B cell (primary cell): ENCODE results near the gene AGXT. TPM values are rescaled to one million over a fixed set of nuclear protein-coding genes. Genes with fewer than 3 reads are reported as not detected.

Experiments
- ATAC-seq: fragments of 200-7000 bp; cut with Tn5 transposase; one replicate; pipeline ENCODE4 v1.10.0; 2021; ENCODE audit warnings: low read depth, mild to moderate bottlenecking, moderate number of reproducible peaks, moderate library complexity
- CTCF ChIA-PET: fragments of 350-600 bp; sonication (Branson Sonifier 250); formaldehyde crosslinking; loops from one replicate; lab custom pipeline; 2021; ENCODE audit warnings: antibody characterized with exemption, inconsistent platforms; lab: Charles Lee
- POLR2A ChIA-PET: fragments of 350-600 bp; sonication (Branson Sonifier 250); formaldehyde crosslinking; loops from one replicate; lab custom pipeline; 2021; ENCODE audit warnings: antibody characterized with exemption; lab: Charles Lee
- DNase-seq: peaks from one replicate; pipeline ENCODE4 v3.0.0; 2013
- H2AFZ ChIP-seq: 2 replicates; pipeline ENCODE4 v1.6.1; 2012; ENCODE audit warnings: mild to moderate bottlenecking, low read depth, low read length; ENCODE audit not compliant: insufficient read depth, poor library complexity, severe bottlenecking
- H3K27ac ChIP-seq, 2 donors: 1 replicate in 1 of 2; 2 replicates in 1 of 2; pipeline ENCODE4 v1.5.1; 2012 to 2013; ENCODE audit warnings: low read length in 2 of 2, mild to moderate bottlenecking in 2 of 2, moderate library complexity in 1 of 2
- H3K27me3 ChIP-seq, 4 experiments: fragments of 200-600 bp in 1 of 4; sonication (generic) in 1 of 4; replicated peaks in 1 of 4; 1 replicate in 2 of 4; 2 replicates in 2 of 4; pipeline versions ENCODE4 v1.6.1 to v1.7.0; 2013 to 2016; ENCODE audit warnings: low read length in 3 of 4, mild to moderate bottlenecking in 2 of 4, mixed read lengths in 1 of 4, moderate library complexity in 1 of 4; ENCODE audit not compliant: insufficient read depth in 4 of 4, control insufficient read depth in 3 of 4; ENCODE audit errors: control extremely low read depth in 1 of 4
- H3K36me3 ChIP-seq, 2 experiments: replicated peaks in 1 of 2; 1 replicate in 1 of 2; 2 replicates in 1 of 2; pipeline versions ENCODE4 v1.6.1 to v1.7.1; 2013; ENCODE audit warnings: low read length in 1 of 2; ENCODE audit not compliant: insufficient read depth in 2 of 2, control insufficient read depth in 1 of 2; ENCODE audit errors: control extremely low read depth in 1 of 2, extremely low read depth in 1 of 2
- H3K4me1 ChIP-seq, 2 donors: fragments of 200-600 bp in 1 of 2; sonication (generic) in 1 of 2; 1 replicate in 1 of 2; 2 replicates in 1 of 2; pipeline versions ENCODE4 v1.5.1 to v1.6.1; 2013 to 2017; ENCODE audit warnings: low read length in 2 of 2; ENCODE audit not compliant: control insufficient read depth in 2 of 2, insufficient read depth in 2 of 2
- H3K4me2 ChIP-seq: replicated peaks from 2 replicates; pipeline ENCODE3; 2012; ENCODE audit warnings: mild to moderate bottlenecking, low read depth, low read length; ENCODE audit not compliant: poor library complexity, severe bottlenecking
- H3K4me3 ChIP-seq, 5 experiments: fragments of 200-600 bp in 1 of 5; sonication (generic) in 1 of 5; 1 replicate in 3 of 5; 2 replicates in 2 of 5; pipeline versions ENCODE4 v1.5.1 to v1.7.0; 2011 to 2016; ENCODE audit warnings: low read length in 4 of 5, mild to moderate bottlenecking in 4 of 5, low read depth in 2 of 5, control low read depth in 1 of 5, moderate library complexity in 1 of 5; ENCODE audit not compliant: insufficient read depth in 1 of 5; ENCODE audit errors: control extremely low read depth in 1 of 5, extremely low read depth in 1 of 5
- H3K79me2 ChIP-seq: fragments of 200-600 bp; sonication (generic); one replicate; pipeline ENCODE4 v1.6.0; 2016; ENCODE audit warnings: low read length; ENCODE audit not compliant: control insufficient read depth, insufficient read depth
- H3K9ac ChIP-seq: fragments of 200-600 bp; sonication (generic); 2 replicates; pipeline ENCODE4 v1.6.1; 2017; ENCODE audit warnings: mild to moderate bottlenecking, low read length, moderate library complexity
- H3K9me3 ChIP-seq, 3 donors: one replicate each; pipeline versions ENCODE4 v1.6.1 to v1.7.1; 2013; ENCODE audit warnings: low read length in 2 of 3; ENCODE audit not compliant: control insufficient read depth in 2 of 3, insufficient read depth in 1 of 3; ENCODE audit errors: control extremely low read depth in 1 of 3
- H4K20me1 ChIP-seq: 2 replicates; pipeline ENCODE4 v1.6.0; 2012; ENCODE audit warnings: mild to moderate bottlenecking, low read length; ENCODE audit not compliant: insufficient read depth, control insufficient read depth, poor library complexity, severe bottlenecking
- H3K27ac Mint-ChIP-seq: one replicate; pipeline ENCODE4 v1.8.0; 2021; ENCODE audit warnings: mixed read lengths
- H3K27me3 Mint-ChIP-seq: one replicate; pipeline ENCODE4 v1.8.0; 2021; ENCODE audit warnings: mixed read lengths
- H3K4me1 Mint-ChIP-seq: one replicate; pipeline ENCODE4 v1.8.0; 2021; ENCODE audit warnings: mixed read lengths
- H3K4me3 Mint-ChIP-seq: one replicate; pipeline ENCODE4 v1.8.0; 2021; ENCODE audit warnings: mixed read lengths
- H3K9me3 Mint-ChIP-seq: one replicate; pipeline ENCODE4 v1.8.0; 2022; ENCODE audit warnings: mixed read lengths; ENCODE audit not compliant: insufficient read depth
- EZH2 ChIP-seq: IDR thresholded peaks from 2 replicates; pipeline ENCODE4 v1.6.1; 2012; ENCODE audit warnings: borderline replicate concordance, low read depth, mild to moderate bottlenecking, moderate library complexity, low read length; ENCODE audit not compliant: insufficient read depth, poor library complexity, severe bottlenecking
- WGBS: methylation state at CpG from one replicate; pipeline ENCODE4 v1.1.5; 2013; ENCODE audit warnings: missing lambda C conversion rate; ENCODE audit not compliant: insufficient coverage; 5-methylcytosine and 5-hydroxymethylcytosine counted together
- intact Hi-C: fragments of 100-400 bp; cut with micrococcal nuclease; formaldehyde crosslinking; loops from one replicate; pipeline ENCODE4 v1.10.0; 2022
- polyA plus RNA-seq: library from polyadenylated mRNA; depleted of rRNA; stranded (reverse); fragments of >200 nt; gene quantifications from 2 replicates; pipeline ENCODE4 v1.2.3, GENCODE V29; 2012
- total RNA-seq, 2 donors: library from RNA; stranded (reverse); fragments of 120-200 nt in 1 of 2; gene quantifications; 1 replicate in 1 of 2; 2 replicates in 1 of 2; pipeline versions ENCODE4 v1.2.3 to v1.2.4, GENCODE V29; 2013 to 2022
- TF ChIP-seq, protein P1 (sequence below): fragments of 200-600 bp; IDR thresholded peaks from one replicate; pipeline ENCODE4 v1.8.0; 2022; ENCODE audit warnings: antibody characterized with exemption, mild to moderate bottlenecking

AGXT gene
- total and polyA plus RNA-seq, 2 donors (not counting 1 experiment from before 2014, with no cell fraction given), result not detected

DNA sequence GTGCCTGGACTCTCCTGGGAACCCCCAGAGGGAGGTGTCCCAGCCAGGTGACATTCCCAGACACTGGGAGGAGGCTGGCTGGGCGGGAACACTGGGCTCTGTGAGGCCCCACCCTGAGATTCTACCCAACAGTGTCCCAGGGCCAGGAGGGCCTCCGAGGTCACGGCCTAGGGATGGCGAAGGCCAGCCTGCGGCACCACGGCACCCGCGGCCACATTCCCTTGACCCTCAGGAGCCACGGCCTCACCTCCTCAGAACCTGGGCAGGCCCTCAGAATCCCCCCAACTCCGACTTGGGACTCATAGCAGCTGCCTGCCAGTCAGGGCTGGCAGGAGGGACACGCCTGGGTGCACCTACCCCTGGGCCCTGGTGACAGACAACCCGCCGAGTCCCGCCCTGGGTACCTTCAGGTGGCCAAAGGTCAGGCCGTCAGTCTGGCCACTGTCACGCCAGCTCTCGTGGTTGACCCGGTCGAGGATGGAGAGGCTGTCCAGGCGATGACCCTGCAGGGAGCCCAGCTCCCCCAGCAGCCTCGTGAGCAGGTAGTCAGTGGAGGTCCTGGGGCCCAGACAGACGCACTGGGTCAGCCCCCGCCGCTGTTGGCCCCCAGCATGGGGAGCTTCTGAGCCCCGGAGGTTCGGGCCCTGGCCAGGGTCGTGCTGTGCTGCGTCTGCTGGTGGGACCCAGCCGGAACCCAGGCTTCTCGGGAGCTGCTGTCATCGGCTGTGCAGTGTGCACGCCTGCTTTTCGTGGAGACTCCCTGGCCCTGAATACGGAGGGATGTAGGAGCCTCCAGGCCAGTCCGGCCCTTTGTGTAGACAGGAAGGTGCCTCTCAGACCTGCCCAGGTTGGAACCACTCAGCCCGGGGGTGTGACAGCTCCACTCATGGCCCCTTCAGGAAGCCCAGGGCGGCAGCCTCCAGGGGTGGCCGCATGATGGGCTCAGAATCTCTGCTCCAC is 21.3 kb downstream of the AGXT start:
- H3K9me3 Mint-ChIP-seq, result no peaks in the 10 kb centered on the region
- H3K27me3 ChIP-seq, result no peaks in the 10 kb centered on the region
- ChIA-PET CTCF (no interaction called here), POLR2A (no interaction called here)
- DNase-seq (no peak), ATAC-seq (no peak)
- H3K4me3 ChIP-seq, result no peak overlapping the region
- H2AFZ ChIP-seq, result no peak overlapping the region
- H3K79me2 ChIP-seq, result no peaks in the 10 kb centered on the region
- no peak overlapping the region for H3K9ac ChIP-seq
- no peaks in the 10 kb centered on the region for H3K36me3 ChIP-seq
- H3K9me3 ChIP-seq, result peaks cover 0 to 6% (median 0%) of the 10 kb centered on the region in 3 donors
- no peaks in the 10 kb centered on the region for H3K27me3 Mint-ChIP-seq
- TF ChIP-seq, protein P1, sequence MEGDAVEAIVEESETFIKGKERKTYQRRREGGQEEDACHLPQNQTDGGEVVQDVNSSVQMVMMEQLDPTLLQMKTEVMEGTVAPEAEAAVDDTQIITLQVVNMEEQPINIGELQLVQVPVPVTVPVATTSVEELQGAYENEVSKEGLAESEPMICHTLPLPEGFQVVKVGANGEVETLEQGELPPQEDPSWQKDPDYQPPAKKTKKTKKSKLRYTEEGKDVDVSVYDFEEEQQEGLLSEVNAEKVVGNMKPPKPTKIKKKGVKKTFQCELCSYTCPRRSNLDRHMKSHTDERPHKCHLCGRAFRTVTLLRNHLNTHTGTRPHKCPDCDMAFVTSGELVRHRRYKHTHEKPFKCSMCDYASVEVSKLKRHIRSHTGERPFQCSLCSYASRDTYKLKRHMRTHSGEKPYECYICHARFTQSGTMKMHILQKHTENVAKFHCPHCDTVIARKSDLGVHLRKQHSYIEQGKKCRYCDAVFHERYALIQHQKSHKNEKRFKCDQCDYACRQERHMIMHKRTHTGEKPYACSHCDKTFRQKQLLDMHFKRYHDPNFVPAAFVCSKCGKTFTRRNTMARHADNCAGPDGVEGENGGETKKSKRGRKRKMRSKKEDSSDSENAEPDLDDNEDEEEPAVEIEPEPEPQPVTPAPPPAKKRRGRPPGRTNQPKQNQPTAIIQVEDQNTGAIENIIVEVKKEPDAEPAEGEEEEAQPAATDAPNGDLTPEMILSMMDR, result no peak
- no peak for TF ChIP-seq EZH2
- no peaks in the 10 kb centered on the region for H4K20me1 ChIP-seq
- peaks cover 0 to 8% of the 10 kb centered on the region in 2 donors for H3K4me1 ChIP-seq
- H3K27ac ChIP-seq, result no peak overlapping the region
- H3K4me2 ChIP-seq, result no peak overlapping the region
- intact Hi-C loops, result no loop called here
- H3K4me3 Mint-ChIP-seq, result no peak overlapping the region
- H3K27ac Mint-ChIP-seq, result no peak overlapping the region
- 89% methylated on average over 34 of the region's 38 CpGs for WGBS
- H3K4me1 Mint-ChIP-seq, result peaks cover 2% of the 10 kb centered on the region

GRCh38 chr2:240890691-240891090 is 22.1 kb downstream of the AGXT start:
- Histone ChIP-seq H3K27me3 (no peaks in the 10 kb centered on the region), H3K9me3 (peaks cover 0 to under 1% (median 0%) of the 10 kb centered on the region in 3 donors), H4K20me1 (no peaks in the 10 kb centered on the region), H3K27ac (no peak overlapping the region), H3K79me2 (no peaks in the 10 kb centered on the region), H3K9ac (no peak overlapping the region), H3K36me3 (no peaks in the 10 kb centered on the region), H3K4me2 (no peak overlapping the region), H3K4me1 (peaks cover 0 to 8% of the 10 kb centered on the region in 2 donors), H3K4me3 (no peak overlapping the region), H2AFZ (no peak overlapping the region)
- DNase-seq, result no peak
- WGBS, result 85% methylated on average over 13 of the region's 14 CpGs
- intact Hi-C loops, result no loop called here
- no peaks in the 10 kb centered on the region for H3K27me3 Mint-ChIP-seq
- ChIA-PET POLR2A (no interaction called here), CTCF (no interaction called here)
- no peak for ATAC-seq
- no peak for TF ChIP-seq EZH2
- TF ChIP-seq, protein P1, result no peak
- peaks cover 2% of the 10 kb centered on the region for H3K4me1 Mint-ChIP-seq
- H3K9me3 Mint-ChIP-seq, result no peaks in the 10 kb centered on the region
- no peak overlapping the region for H3K4me3 Mint-ChIP-seq
- no peak overlapping the region for H3K27ac Mint-ChIP-seq
